Embryonic facial prominence (tissue), 1 donor: ENCODE results near the gene RBM28.

ENCODE experiments used
- DNase-seq: peaks from one replicate; pipeline ENCODE4 v3.0.0-alpha.2; 2016; ENCODE audit errors: extremely low spot score

RBM28 gene

DNA sequence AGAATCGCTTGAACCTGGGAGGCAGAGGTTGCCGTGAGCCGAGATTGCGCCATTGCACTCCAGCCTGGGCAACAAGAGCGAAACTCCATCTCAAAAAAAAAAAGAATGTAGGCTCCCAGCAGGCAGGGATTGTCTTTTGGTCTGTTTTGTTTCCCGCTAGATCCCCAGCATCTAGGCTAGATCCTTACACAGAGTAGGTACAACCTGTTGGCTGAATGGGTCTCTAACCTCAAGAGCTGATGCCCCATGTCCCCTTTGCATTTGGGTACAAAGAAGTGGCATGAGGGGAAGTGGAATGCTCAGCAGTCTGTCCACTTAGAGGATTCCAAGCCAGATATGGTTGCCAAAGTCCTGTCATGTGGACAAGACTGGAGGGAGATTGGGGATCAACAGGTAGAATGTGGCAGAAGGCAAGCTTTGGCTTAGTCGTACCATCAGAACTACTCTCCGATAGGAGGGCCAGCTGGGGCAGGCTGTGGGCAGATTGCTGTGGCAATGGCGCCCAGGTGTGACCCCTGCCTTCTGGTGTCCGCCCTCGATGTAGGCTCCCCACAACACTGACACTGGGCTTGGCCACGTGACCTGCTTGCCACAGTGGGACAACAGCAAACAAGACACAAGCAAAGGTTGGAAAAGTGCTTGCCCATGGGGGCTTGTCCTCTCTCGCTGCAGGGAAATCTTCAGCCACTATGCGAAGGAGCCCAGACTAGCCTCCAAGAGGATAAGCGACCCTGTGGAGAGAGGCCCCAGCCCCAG lies 81.3 kb downstream of the RBM28 start:
- no peak for DNase-seq

DNA sequence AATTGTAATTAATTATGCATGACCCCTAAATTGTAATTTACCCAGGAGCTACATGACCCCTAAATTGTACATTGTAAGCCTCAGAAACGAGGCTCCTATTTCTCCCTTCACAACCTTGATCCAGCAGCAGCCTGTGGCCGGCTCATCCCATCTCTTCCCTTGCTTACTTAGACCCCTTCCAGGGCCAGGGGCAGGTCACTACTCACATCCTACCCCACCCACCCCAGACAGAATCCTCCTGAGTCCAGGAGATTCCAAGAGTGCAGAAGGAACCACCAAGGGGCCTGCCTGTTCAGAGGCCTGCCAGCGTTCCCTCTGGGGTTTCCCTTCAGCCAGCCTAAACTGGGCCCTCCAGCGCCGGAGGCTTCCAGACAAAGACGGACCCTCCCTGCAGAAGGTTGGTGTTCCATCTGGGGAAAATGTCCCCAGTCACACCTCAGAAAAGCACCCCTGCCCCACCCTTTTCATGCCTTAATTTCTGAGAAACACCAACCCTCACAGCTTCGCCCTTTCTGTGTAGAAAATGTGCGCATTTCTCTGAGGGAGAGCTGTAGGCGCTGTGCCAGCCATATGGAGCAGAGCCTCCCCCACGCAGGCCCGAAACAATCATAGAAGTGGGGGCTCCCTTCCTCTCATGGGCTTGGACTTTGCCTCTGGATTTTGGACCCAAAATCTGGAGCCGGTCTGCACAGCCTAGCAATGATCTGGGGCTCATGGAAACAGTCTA lies 83.5 kb downstream of the RBM28 start:
- no peak for DNase-seq

DNA sequence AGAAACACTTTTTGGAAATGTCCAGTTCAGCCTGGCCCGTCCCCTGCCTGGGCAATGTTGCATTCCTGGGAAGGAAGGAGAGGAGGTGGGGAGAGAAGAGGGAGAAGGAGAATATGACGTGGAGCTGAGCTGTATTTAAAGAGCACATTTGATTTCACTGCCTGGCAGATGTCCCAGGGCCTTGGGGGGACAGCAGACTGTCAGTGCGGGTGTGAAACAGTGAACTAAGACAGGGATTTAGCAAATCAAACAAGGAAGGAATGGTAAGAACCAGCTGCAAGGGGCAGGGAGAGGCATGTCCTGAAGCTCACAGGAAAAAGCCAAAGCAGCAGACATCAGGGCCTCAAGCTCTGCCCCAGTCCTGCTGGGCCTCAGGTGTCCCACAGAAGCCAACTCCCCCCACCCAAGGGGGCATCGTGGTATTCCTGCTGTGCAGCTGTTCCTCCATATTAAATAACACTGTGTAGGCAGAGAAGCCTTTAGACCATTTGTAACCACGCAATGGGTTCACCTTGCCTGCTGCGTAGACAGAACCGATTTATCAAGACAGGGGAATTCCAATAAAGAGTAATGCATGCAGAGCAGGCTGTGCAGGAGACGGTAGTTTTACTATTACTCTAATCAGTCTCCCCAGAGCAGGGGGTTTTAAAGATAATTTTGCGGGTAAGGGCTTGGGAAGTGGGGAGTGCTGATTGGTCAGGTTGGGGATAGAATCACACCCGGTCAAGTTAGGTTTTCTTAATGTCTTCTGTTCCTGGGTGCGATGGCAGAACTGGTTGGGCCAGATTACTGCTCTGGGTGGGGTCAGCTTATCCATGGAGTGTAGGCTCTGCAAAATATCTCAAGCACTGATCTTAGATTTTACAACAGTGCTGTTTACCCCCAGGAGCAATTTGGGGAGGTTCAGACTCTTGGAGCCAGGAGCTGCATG lies 84.3 kb downstream of the RBM28 start:
- no peak for DNase-seq

DNA sequence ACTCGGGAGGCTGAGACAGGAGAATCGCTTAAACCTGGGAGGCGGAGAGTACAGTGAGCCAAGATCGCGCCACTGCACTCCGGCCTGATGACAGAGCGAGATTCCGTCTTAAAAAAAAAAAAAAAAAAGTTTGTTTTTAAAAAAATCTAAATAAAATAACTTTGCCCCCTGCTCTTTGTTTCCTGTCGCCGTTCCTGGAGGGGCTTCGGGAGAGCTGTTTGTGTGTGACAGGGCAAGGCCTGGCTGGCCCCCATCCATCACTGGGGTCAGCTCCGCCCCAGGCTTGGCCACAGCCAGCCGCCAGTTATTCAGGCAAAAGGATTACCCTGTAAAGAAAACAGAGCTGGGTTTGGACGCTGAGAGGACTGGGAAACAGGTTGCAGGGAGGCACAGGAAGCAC lies 86.2 kb downstream of the RBM28 start:
- no peak for DNase-seq

DNA sequence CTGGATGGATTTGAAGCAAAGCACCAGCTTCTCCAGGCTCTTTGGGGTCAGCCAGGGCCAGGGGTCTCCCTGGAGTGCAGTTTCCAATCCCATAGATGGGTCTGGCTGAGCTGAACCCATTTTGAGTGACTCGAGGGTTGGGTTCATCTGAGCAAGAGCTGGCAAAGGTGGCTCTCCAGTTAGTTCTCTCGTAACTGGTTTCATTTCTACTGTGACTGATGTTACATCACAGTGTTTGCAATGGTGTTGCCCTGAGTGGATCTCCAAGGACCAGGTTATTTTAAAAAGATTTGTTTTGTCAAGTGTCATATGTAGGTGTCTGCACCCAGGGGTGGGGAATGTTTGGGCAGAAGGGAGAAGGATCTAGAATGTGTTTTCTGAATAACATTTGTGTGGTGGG lies 88.4 kb downstream of the RBM28 start:
- DNase-seq, result no peak

DNA sequence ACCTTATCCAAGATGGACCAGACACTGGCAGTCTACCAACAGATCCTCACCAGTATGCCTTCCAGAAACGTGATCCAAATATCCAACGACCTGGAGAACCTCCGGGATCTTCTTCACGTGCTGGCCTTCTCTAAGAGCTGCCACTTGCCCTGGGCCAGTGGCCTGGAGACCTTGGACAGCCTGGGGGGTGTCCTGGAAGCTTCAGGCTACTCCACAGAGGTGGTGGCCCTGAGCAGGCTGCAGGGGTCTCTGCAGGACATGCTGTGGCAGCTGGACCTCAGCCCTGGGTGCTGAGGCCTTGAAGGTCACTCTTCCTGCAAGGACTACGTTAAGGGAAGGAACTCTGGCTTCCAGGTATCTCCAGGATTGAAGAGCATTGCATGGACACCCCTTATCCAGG lies 89.2 kb downstream of the RBM28 start:
- DNase-seq, result no peak

DNA sequence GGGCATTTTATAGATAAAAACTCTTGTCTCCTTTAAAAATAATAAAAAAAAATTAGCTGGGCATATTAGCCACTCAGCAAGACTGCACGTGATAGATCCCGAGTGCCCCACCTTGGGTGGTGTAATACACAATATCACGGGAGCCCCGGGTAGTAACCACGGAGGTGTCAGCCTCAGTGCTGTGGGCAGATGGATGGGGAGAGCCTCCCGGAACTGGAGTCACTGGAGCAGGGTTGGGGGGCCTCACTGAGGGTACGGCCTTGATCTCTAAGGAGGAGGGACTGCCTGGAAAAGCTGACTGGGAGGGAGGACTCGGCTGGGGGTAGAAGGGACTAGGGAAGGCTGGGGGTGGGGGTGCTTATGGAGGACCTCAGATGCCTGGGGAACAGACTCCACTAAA lies 90.0 kb downstream of the RBM28 start:
- no peak for DNase-seq

DNA sequence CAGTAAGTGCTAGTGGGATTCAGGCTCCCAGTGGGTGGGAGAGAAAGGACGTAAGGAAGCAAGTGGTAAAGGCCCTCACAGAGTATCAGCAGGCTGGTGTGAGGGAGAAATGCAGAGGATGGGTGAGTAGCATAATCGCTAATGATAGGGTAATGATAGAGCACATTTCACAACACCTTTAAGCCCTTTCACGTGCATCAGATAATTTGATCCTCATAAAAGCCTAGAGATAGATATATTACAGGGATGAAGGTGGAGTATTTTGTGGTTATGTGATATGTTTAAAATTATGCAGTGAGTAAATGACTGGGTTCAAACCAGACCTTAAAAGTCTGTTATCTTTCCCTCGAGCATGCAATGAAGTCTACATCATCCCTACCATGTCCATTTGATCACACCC lies 92.4 kb downstream of the RBM28 start:
- DNase-seq, result no peak
